Cerebellar nuclear complex (tissue), 1 donor: Measurements from ENCODE around the gene TULP4.
A peak's percentile ranks its signal among the peaks of the same experiment; 100 is the strongest.

Experiments used
- DNase-seq, 2 experiments: peaks; one replicate each; lab custom pipeline; 2025; lab: John Stamatoyannopoulos, UW

The TULP4 gene

GRCh38 chr6:158312165-158312564 lies at the start of gene TULP4:
TULP4 (plus strand) TSS chr6:158312465; CDS start chr6:158314017, 1,552 bp downstream.
- DNase-seq = no peak

- no peak for DNase-seq
These were observed 49.5 kb upstream of the TULP4 start for GRCh38 chr6:158262755-158263154.

GRCh38 chr6:158264180-158264579 lies 48.1 kb upstream of the TULP4 start:
- DNase-seq = no peak

GRCh38 chr6:158266131-158266530 lies 46.1 kb upstream of the TULP4 start:
- no peak for DNase-seq

- no peak for DNase-seq
These were observed 43.7 kb upstream of the TULP4 start for GRCh38 chr6:158268361-158269147.

- DNase-seq = no peak
These were observed 42.6 kb upstream of the TULP4 start for GRCh38 chr6:158269657-158270056.

GRCh38 chr6:158270389-158271127 lies 41.7 kb upstream of the TULP4 start:
- DNase-seq = no peak

GRCh38 chr6:158272324-158272723 lies 39.9 kb upstream of the TULP4 start:
- no peak for DNase-seq

GRCh38 chr6:158278004-158278403 lies 34.3 kb upstream of the TULP4 start:
- no peak for DNase-seq

GRCh38 chr6:158279615-158280014 lies 32.6 kb upstream of the TULP4 start:
- no peak for DNase-seq

- no peak for DNase-seq
These were observed 28.8 kb upstream of the TULP4 start for GRCh38 chr6:158283304-158283980.

- DNase-seq = peak in 1 of 2 experiments; percentile 47
These were observed 28.0 kb upstream of the TULP4 start for GRCh38 chr6:158284007-158284875.

- no peak for DNase-seq
These were observed 27.2 kb upstream of the TULP4 start for GRCh38 chr6:158284876-158285655.

GRCh38 chr6:158285656-158286021 lies 26.6 kb upstream of the TULP4 start:
- DNase-seq = peak in 1 of 2 experiments; percentile 83

- DNase-seq = no peak
These were observed 25.9 kb upstream of the TULP4 start for GRCh38 chr6:158286413-158286812.

GRCh38 chr6:158287047-158287446 lies 25.2 kb upstream of the TULP4 start:
- no peak for DNase-seq

GRCh38 chr6:158290040-158290439 lies 22.2 kb upstream of the TULP4 start:
- no peak for DNase-seq

- DNase-seq = no peak
These were observed 21.6 kb upstream of the TULP4 start for GRCh38 chr6:158290659-158291058.

- DNase-seq = no peak
These were observed 20.2 kb upstream of the TULP4 start for GRCh38 chr6:158292016-158292415.

GRCh38 chr6:158293122-158293521 lies 19.1 kb upstream of the TULP4 start:
- DNase-seq = no peak
